A549 (cell line): ENCODE measurements around the gene SF3B4. TPM values are rescaled to one million over a fixed set of nuclear protein-coding genes. Genes with fewer than 3 reads are reported as not detected.

Source experiments
- ATAC-seq, 2 experiments: fragments of 200-7000 bp in 1 of 2; fragments of >200 bp in 1 of 2; cut with Nextera tagmentation in 1 of 2; cut with Tn5 transposase in 1 of 2; 3 replicates each; pipeline versions ENCODE4 v1.8.0 to v1.9.1; 2018 to 2020; ENCODE audit warnings: mild to moderate bottlenecking in 1 of 2, moderate library complexity in 1 of 2
- CTCF ChIA-PET: fragments of 300-600 bp; sonication (Branson Sonifier 250); formaldehyde crosslinking; extraction: SDS; loops from one replicate; lab custom pipeline; 2021; ENCODE audit warnings: antibody characterized with exemption, inconsistent platforms; lab: Yijun Ruan, JAX
- POLR2A ChIA-PET: fragments of 350-600 bp; formaldehyde crosslinking; extraction: SDS; loops from one replicate; lab custom pipeline; 2021; ENCODE audit warnings: antibody characterized with exemption, inconsistent platforms; lab: Yijun Ruan, JAX
- DNase-seq, 2 experiments: peaks; one replicate each; pipeline versions ENCODE4 v3.0.0 to v3.0.0-alpha.2; 2011 to 2016; ENCODE audit warnings: low read depth in 1 of 2, low spot score in 1 of 2
- FAIRE-seq: peaks from 2 replicates; lab custom pipeline; 2011; peaks lifted over from hg19 to GRCh38; lab: Jason Lieb, UNC
- H3K27ac ChIP-seq, 2 experiments: fragments of >200 bp; sonication (Bioruptor Twin); formaldehyde crosslinking; 3 replicates each; pipeline ENCODE4 v1.5.1; 2016 to 2017
- H3K4me1 ChIP-seq: fragments of >200 bp; sonication (Bioruptor Twin); formaldehyde crosslinking; 3 replicates; pipeline ENCODE4 v1.6.1; 2016
- H3K4me2 ChIP-seq: fragments of >200 bp; sonication (Bioruptor Twin); formaldehyde crosslinking; 3 replicates; pipeline ENCODE4 v1.6.1; 2016
- H3K4me3 ChIP-seq: fragments of >200 bp; sonication (Bioruptor Twin); formaldehyde crosslinking; 3 replicates; pipeline ENCODE4 v1.5.1; 2016
- H3K9me3 ChIP-seq: fragments of >200 bp; sonication (Bioruptor Twin); formaldehyde crosslinking; 3 replicates; pipeline ENCODE4 v1.6.1; 2016
- CBX2 ChIP-seq: fragments of 200-600 bp; sonication (generic); IDR thresholded peaks from 2 replicates; pipeline ENCODE4 v1.6.1; 2016; ENCODE audit warnings: low read depth, mild to moderate bottlenecking, borderline replicate concordance
- CBX8 ChIP-seq: fragments of 200-600 bp; sonication (generic); IDR thresholded peaks from 2 replicates; pipeline ENCODE4 v1.6.1; 2016
- CEBPB ChIP-seq, 2 experiments: fragments of >200 bp in 1 of 2; sonication (Bioruptor Twin) in 1 of 2; formaldehyde crosslinking in 1 of 2; IDR thresholded peaks; 2 replicates each; pipeline ENCODE4 v1.6.1; 2012 to 2016
- CHD2 ChIP-seq: fragments of 150-350 bp; IDR thresholded peaks from 2 replicates; pipeline ENCODE4 v1.6.1; 2014; ENCODE audit warnings: low read length; ENCODE audit not compliant: partially characterized antibody
- ELK1 ChIP-seq: fragments of 150-350 bp; IDR thresholded peaks from 2 replicates; pipeline ENCODE4 v1.6.1; 2014; ENCODE audit warnings: low read depth, mild to moderate bottlenecking, low read length
- EP300 ChIP-seq, 2 experiments: fragments of >200 bp; sonication (Bioruptor Twin); formaldehyde crosslinking; IDR thresholded peaks; 2 replicates in 1 of 2; 3 replicates in 1 of 2; pipeline ENCODE4 v1.6.1; 2016 to 2017
- ESRRA ChIP-seq: fragments of 150-350 bp; IDR thresholded peaks from 2 replicates; pipeline ENCODE4 v1.6.1; 2014; ENCODE audit warnings: mild to moderate bottlenecking, low read length, borderline replicate concordance
- FOSB ChIP-seq: fragments of 250-450 bp; sonication (Bioruptor Pico); IDR thresholded peaks from 2 replicates; pipeline ENCODE4 v1.5.0; 2020; ENCODE audit warnings: mild to moderate bottlenecking, moderate library complexity
- FOSL2 ChIP-seq, 2 experiments: fragments of 450-650 bp in 1 of 2; fragments of >200 bp in 1 of 2; sonication (Bioruptor Twin) in 1 of 2; formaldehyde crosslinking; IDR thresholded peaks; 2 replicates each; pipeline versions ENCODE4 v1.5.0 to v1.6.1; 2016 to 2020; ENCODE audit warnings: mild to moderate bottlenecking in 1 of 2, moderate library complexity in 1 of 2
- FOXS1 ChIP-seq: fragments of 250-450 bp; sonication (Bioruptor Pico); IDR thresholded peaks from 2 replicates; pipeline ENCODE4 v1.5.0; 2020; ENCODE audit warnings: mild to moderate bottlenecking, moderate library complexity
- HDAC2 ChIP-seq: fragments of 200-600 bp; sonication (generic); IDR thresholded peaks from 2 replicates; pipeline ENCODE4 v1.6.1; 2016
- HES2 ChIP-seq: fragments of >200 bp; sonication (Bioruptor Twin); formaldehyde crosslinking; IDR thresholded peaks from 2 replicates; pipeline ENCODE4 v1.6.1; 2016
- HEYL ChIP-seq: fragments of 250-450 bp; sonication (Bioruptor Pico); IDR thresholded peaks from 2 replicates; pipeline ENCODE4 v1.8.0; 2021; ENCODE audit warnings: mild to moderate bottlenecking, moderate library complexity
- HMGXB4 ChIP-seq: fragments of 250-450 bp; sonication (Bioruptor Pico); IDR thresholded peaks from 2 replicates; pipeline ENCODE4 v1.5.0; 2021; ENCODE audit warnings: mild to moderate bottlenecking, moderate library complexity, borderline replicate concordance
- HOXA7 ChIP-seq: fragments of 250-450 bp; sonication (Bioruptor Pico); IDR thresholded peaks from 2 replicates; pipeline ENCODE4 v1.5.0; 2020; ENCODE audit warnings: mild to moderate bottlenecking, moderate library complexity
- JUN ChIP-seq, 2 experiments: fragments of >200 bp; sonication (Bioruptor Twin); formaldehyde crosslinking; IDR thresholded peaks; 2 replicates in 1 of 2; 3 replicates in 1 of 2; pipeline ENCODE4 v1.6.1; 2016 to 2017
- KDM1A ChIP-seq: fragments of 200-600 bp; sonication (generic); IDR thresholded peaks from 2 replicates; pipeline ENCODE4 v1.6.1; 2016; ENCODE audit warnings: low read depth, mild to moderate bottlenecking
- KDM5A ChIP-seq: fragments of 200-600 bp; sonication (generic); IDR thresholded peaks from 2 replicates; pipeline ENCODE4 v1.6.1; 2016; ENCODE audit warnings: antibody characterized with exemption, mild to moderate bottlenecking
- MAFK ChIP-seq: fragments of 450-650 bp; IDR thresholded peaks from 2 replicates; pipeline ENCODE4 v1.6.1; 2014; ENCODE audit not compliant: partially characterized antibody
- MAX ChIP-seq: IDR thresholded peaks from 2 replicates; pipeline ENCODE4 v1.6.1; 2012
- MAZ ChIP-seq: fragments of 150-350 bp; IDR thresholded peaks from 2 replicates; pipeline ENCODE4 v1.6.1; 2014; ENCODE audit warnings: antibody characterized with exemption, low read depth, low read length, borderline replicate concordance
- MYC ChIP-seq: IDR thresholded peaks from 2 replicates; pipeline ENCODE4 v1.6.1; 2012; ENCODE audit warnings: mild to moderate bottlenecking, inconsistent platforms, low read length, improper control_type of control experiment, borderline replicate concordance
- NFE2L2 ChIP-seq: fragments of 150-350 bp; conservative IDR thresholded peaks from 2 replicates; pipeline ENCODE4 v1.6.1; 2014; ENCODE audit warnings: low read length
- NPAS2 ChIP-seq: fragments of 250-450 bp; sonication (Bioruptor Pico); IDR thresholded peaks from 2 replicates; pipeline ENCODE4 v1.8.0; 2022; ENCODE audit warnings: mild to moderate bottlenecking, moderate library complexity, borderline replicate concordance
- NR3C1 ChIP-seq: fragments of >200 bp; sonication (Bioruptor Twin); formaldehyde crosslinking; IDR thresholded peaks from 3 replicates; pipeline ENCODE4 v1.6.1; 2017
- PBX3 ChIP-seq: IDR thresholded peaks from 2 replicates; pipeline ENCODE4 v1.6.1; 2012
- PHF8 ChIP-seq: fragments of 200-600 bp; sonication (generic); IDR thresholded peaks from 2 replicates; pipeline ENCODE4 v1.6.1; 2016; ENCODE audit warnings: low read depth, mild to moderate bottlenecking, antibody characterized with exemption, moderate library complexity, borderline replicate concordance
- RAD21 ChIP-seq, 2 experiments: fragments of >200 bp in 1 of 2; sonication (Bioruptor Twin) in 1 of 2; formaldehyde crosslinking in 1 of 2; IDR thresholded peaks in 1 of 2; conservative IDR thresholded peaks in 1 of 2; 2 replicates in 1 of 2; 3 replicates in 1 of 2; pipeline ENCODE4 v1.6.1; 2012 to 2018; ENCODE audit warnings: inconsistent platforms in 1 of 2
- RARB ChIP-seq: fragments of 250-450 bp; sonication (Bioruptor Pico); IDR thresholded peaks from 2 replicates; pipeline ENCODE4 v1.8.0; 2021; ENCODE audit warnings: mild to moderate bottlenecking, moderate library complexity
- RCOR1 ChIP-seq: fragments of 150-350 bp; IDR thresholded peaks from 2 replicates; pipeline ENCODE4 v1.6.1; 2014; ENCODE audit warnings: antibody characterized with exemption, low read length, low read depth
- RFX5 ChIP-seq: fragments of 450-650 bp; IDR thresholded peaks from 2 replicates; pipeline ENCODE4 v1.7.1; 2014; ENCODE audit warnings: antibody characterized with exemption, mild to moderate bottlenecking, moderate library complexity
- SMC3 ChIP-seq: fragments of >200 bp; sonication (Bioruptor Twin); formaldehyde crosslinking; IDR thresholded peaks from 3 replicates; pipeline ENCODE4 v1.6.1; 2018; ENCODE audit warnings: inconsistent platforms
- TP53 ChIP-seq: fragments of 250-450 bp; sonication (Bioruptor Pico); IDR thresholded peaks from 2 replicates; pipeline ENCODE4 v1.5.0; 2021; ENCODE audit warnings: mild to moderate bottlenecking, moderate library complexity
- ZFP36 ChIP-seq: fragments of 450-650 bp; IDR thresholded peaks from 2 replicates; pipeline ENCODE4 v1.6.1; 2014; ENCODE audit warnings: borderline replicate concordance; ENCODE audit not compliant: partially characterized antibody
- ZNF302 ChIP-seq: fragments of 250-450 bp; sonication (Bioruptor Pico); IDR thresholded peaks from 2 replicates; pipeline ENCODE4 v1.9.0; 2021; ENCODE audit warnings: inconsistent platforms, mild to moderate bottlenecking, moderate library complexity
- ZSCAN20 ChIP-seq: fragments of 250-450 bp; sonication (Bioruptor Pico); IDR thresholded peaks from 2 replicates; pipeline ENCODE4 v1.8.0; 2022; ENCODE audit warnings: mild to moderate bottlenecking, moderate library complexity
- WGBS: methylation state at CpG from one replicate; pipeline ENCODE4 v1.1.6; 2017; ENCODE audit errors: missing lambda C conversion rate; 5-methylcytosine and 5-hydroxymethylcytosine counted together
- polyA minus RNA-seq: library from RNA; depleted of rRNA, polyadenylated mRNA; stranded (reverse); fragments of >200 nt; gene quantifications from 2 replicates; pipeline ENCODE4 v1.2.3, GENCODE V29; 2011; rRNA and poly(A)+ RNA removed
- polyA plus RNA-seq, 4 experiments: library from polyadenylated mRNA; depleted of rRNA in 3 of 4; stranded (reverse); fragments of >200 nt; fragmentation: RNase III in 1 of 4; extraction: RNeasy Plus Mini Kit Qiagen cat#74134 plus additional on column Dnase treatment in 1 of 4; gene quantifications; 2 replicates in 3 of 4; 3 replicates in 1 of 4; pipeline ENCODE4 v1.2.3, GENCODE V29; 2011 to 2017

Gene SF3B4
- polyA plus RNA-seq (2011; rRNA removed) (71.2 and 95.1 TPM in 2 replicates), polyA plus RNA-seq (2017; fragmentation: RNase III; extraction: RNeasy Plus Mini Kit Qiagen cat#74134 plus additional on column Dnase treatment) (92.3 to 97.7 TPM (median 94.6 TPM) in 3 replicates), polyA minus RNA-seq (73.2 and 78.5 TPM in 2 replicates)
- polyA plus RNA-seq (2012; cell fraction: cytosol; rRNA removed) = 72.5 and 101 TPM in 2 replicates
- polyA plus RNA-seq (2012; cell fraction: nucleus; rRNA removed) = 146 TPM in 2 replicates

- H3K4me1 ChIP-seq = peaks cover 24% of the 10 kb centered on the region
- H3K27ac ChIP-seq = peak within 1 kb of the TSS; percentile 92 to 99
- H3K9me3 ChIP-seq = no peaks in the 10 kb centered on the region
- FAIRE-seq = no peak
- H3K4me3 ChIP-seq = peak within 1 kb of the TSS; percentile 87
- ATAC-seq = peak; percentile 97 to 100
- ChIA-PET POLR2A (interaction anchor here (0.6 to 2.9 kb wide), 8 partner anchors 9 to 298 kb away, joined by 3 to 28 read pairs (median 5); partner anchors contain the start of genes BOLA1 and MTMR11), CTCF (interaction anchor here (1.4 to 2.3 kb wide), 3 partner anchors 10 to 259 kb away, joined by 4 to 10 read pairs (median 7); a partner anchor contains a TSS)
- peak within 1 kb of the TSS; percentile 98 for H3K4me2 ChIP-seq
- WGBS = 2% methylated on average over 39 of the region's 47 CpGs
- DNase-seq = peak; percentile 82 to 92
- TF ChIP-seq FOSB (CRISPR knock-in tag) = peak; percentile 52; the same call in 1 of the 2 replicates
- no peak for TF ChIP-seq TP53
- no peak for TF ChIP-seq MAFK
- TF ChIP-seq HEYL (CRISPR knock-in tag) = no peak
- TF ChIP-seq MAX = peak; percentile 50
- peak; percentile 38 for TF ChIP-seq PHF8
- no peak; a peak in 1 of 5 replicates for TF ChIP-seq RAD21 (conservative IDR thresholded peaks at IDR 0.05 in 1 of 2, IDR thresholded peaks at IDR 0.05 in 1 of 2)
- 0 out of 2 replicates have a peak, but pooled peaks have one; percentile 23 for TF ChIP-seq HDAC2
- TF ChIP-seq HES2 = no peak
- no peak for TF ChIP-seq ELK1
- no peak for TF ChIP-seq RARB
- no peak for TF ChIP-seq MYC
- no peak for TF ChIP-seq RFX5
- TF ChIP-seq ZSCAN20 = no peak
- TF ChIP-seq CEBPB (IDR thresholded peaks at IDR 0.05) = peak in 1 of 2 experiments; percentile 16; a peak in 1 of 4 replicates
- no peak for TF ChIP-seq CBX8
- TF ChIP-seq NR3C1 = no peak
- no peak for TF ChIP-seq RCOR1
- TF ChIP-seq MAZ = no peak
- TF ChIP-seq NPAS2 (CRISPR knock-in tag) = no peak
- TF ChIP-seq FOSL2 (IDR thresholded peaks at IDR 0.05) = no peak
- TF ChIP-seq FOSL2 (CRISPR knock-in tag; IDR thresholded peaks at IDR 0.05) = peak; percentile 10; the same call in 1 of the 2 replicates
- no peak for TF ChIP-seq HMGXB4 (CRISPR knock-in tag)
- no peak for TF ChIP-seq NFE2L2
- no peak for TF ChIP-seq ESRRA
- TF ChIP-seq HOXA7 (CRISPR knock-in tag) = no peak
- peak; percentile 91 to 93; a peak in 4 of 5 replicates for TF ChIP-seq JUN (IDR thresholded peaks at IDR 0.05)
- TF ChIP-seq CHD2 = no peak
- no peak for TF ChIP-seq KDM1A
- no peak for TF ChIP-seq CBX2
- peak; percentile 89 for TF ChIP-seq KDM5A
- no peak for TF ChIP-seq SMC3
- no peak for TF ChIP-seq ZFP36
- TF ChIP-seq ZNF302 (CRISPR knock-in tag) = no peak
- 0 out of 2 replicates have a peak, but pooled peaks have one; percentile 45 for TF ChIP-seq PBX3
- TF ChIP-seq FOXS1 (CRISPR knock-in tag) = no peak
- TF ChIP-seq EP300 (IDR thresholded peaks at IDR 0.05) = no peak
Measured at GRCh38 chr1:149927563-149928400, at the start of gene SF3B4. TSS of gene SF3B4 (minus strand) at chr1:149927803. CDS start at chr1:149927759, 44 bp downstream.
